Activated CD4-positive, alpha-beta T cell treated with anti-CD3 and anti-CD28 coated beads, Interleukin-2, amount 50 U/mL, for 48 hours (primary cell): ENCODE data around the gene AGAP1.

Experiments
- DNase-seq, 2 experiments: peaks; one replicate each; pipeline ENCODE4 v3.0.0-alpha.2; 2020

Gene AGAP1

DNA sequence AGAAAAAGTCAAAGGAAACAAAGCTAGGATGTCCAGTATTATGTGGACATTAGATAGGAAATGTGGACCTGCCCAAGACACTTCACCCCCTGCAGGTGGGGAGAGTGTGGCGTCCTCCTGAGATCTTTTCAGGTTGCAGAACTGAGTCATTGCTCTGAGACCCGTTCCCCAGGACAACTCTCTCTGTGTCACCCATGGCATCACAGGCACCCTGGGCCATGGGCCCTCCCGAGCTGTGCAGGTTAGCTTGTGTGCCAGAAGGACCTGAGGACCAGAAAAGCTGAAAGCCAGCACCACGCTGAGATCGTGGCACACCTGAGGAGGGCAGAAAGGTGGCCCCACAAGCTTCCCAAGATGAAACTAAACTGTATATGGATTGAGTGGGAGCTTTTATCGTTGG, 229.5 kb downstream of the AGAP1 start:
- no peak for DNase-seq

DNA sequence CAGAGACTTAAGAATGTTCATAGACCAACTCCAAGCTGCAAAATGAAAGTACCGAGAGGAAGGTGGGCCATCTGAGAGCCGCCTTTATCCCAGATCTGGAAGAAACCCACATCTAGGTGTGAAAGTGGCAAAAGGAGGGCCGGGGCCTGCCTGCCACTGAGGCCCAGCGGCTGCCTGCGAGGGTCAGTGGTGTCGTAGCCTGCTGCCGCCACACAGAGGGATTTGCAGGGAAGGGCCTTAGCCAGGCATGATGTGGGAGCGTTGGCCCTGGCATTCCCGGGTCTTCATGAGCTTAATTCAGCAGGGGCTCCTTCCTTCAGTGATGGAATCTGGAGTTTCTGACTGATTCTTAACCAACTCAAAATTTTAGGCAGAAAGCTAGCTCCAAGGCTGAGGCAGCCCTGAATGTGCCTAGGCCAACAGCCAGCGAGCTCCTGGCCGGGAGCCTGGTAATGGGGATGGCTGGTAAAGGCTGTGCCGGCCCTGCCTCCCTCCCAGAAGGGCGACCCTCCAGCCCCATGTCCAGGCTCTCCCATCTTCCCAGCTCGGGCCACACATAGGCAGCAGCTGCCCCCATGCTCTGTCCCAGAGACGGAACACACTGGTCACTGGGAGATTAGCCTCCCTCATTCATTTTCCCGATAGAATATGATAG, 230.1 kb downstream of the AGAP1 start:
- no peak for DNase-seq

DNA sequence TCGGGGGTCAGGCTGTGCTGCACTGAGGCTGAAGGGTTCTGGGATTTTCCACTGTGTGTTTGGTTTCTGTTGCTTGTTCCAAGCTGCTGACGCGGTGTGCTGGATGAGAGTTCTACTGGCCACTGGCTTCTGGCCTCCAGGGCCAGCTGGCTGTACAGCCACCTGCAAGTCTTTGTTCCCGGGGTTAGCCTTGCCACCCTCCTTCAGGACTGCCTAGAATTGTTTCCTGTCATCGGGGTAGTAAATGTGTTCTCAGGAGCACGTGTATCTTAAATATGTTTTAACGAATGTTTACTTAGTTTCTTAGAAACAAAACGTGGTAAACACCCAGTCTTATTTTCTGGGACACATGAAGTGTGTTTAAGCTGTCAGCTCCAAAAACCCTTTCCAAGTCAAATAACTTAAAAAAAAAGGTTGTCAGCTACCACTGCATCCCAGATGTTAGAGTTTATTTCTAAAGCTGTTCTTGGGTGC, 231.2 kb downstream of the AGAP1 start:
- no peak for DNase-seq

DNA sequence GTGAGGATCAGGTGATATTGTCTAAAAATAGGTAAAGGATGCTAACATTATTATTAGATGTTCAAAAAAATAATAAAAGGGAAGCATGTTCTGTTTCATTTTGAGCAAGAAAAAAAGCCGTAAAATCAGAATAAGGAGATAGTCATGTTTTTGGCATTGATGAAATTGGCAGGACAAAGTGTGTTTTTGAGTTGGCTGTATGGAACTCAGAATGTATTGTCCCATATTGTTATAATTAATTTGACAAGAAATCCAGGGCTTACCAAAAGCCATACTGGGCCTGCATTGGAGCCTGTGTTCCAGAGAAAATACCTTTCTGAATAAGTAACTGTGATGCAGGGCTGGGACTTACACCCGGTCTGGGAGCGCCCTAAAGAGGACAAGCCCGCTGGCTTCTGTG, 232.0 kb downstream of the AGAP1 start:
- DNase-seq: no peak

DNA sequence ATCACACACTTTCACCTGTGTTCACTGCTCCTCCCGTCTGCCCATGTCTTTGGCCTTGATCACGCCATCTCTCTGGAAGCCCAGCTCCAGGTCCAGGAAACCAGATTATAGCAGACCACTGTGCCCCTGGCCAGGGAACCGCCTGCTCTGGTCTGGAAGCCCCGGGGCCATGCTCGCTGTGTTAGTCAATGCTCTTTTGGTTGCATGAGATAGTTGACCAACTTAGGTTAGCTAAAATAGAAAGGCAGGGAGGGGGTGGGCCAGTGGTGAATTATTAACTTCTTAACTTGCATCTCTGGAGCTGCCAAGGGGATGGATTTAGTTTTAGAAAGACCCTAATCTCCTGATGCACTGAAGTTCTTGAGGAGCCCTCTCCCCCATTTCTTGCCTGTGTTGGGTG, 232.7 kb downstream of the AGAP1 start:
- DNase-seq: no peak

DNA sequence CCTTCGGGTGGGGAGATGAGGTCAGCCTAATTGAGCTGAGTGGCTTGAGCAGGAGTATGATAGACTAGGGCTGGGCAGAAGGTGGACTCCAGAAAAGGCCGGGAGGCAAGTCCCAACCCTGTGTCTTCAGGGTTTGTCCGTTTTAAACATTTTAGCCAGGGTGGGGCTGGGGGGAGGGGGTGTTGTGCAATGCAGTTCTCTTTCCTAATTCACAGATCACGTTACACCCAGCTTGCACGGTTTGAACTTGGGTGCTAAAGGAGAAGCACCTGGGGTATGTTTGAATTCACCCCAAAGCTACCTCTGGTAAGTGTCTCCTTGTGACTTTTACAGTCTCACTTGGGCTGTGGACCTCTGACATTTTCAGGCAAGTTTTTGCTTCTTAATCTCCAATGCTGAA, 233.3 kb downstream of the AGAP1 start:
- no peak for DNase-seq

DNA sequence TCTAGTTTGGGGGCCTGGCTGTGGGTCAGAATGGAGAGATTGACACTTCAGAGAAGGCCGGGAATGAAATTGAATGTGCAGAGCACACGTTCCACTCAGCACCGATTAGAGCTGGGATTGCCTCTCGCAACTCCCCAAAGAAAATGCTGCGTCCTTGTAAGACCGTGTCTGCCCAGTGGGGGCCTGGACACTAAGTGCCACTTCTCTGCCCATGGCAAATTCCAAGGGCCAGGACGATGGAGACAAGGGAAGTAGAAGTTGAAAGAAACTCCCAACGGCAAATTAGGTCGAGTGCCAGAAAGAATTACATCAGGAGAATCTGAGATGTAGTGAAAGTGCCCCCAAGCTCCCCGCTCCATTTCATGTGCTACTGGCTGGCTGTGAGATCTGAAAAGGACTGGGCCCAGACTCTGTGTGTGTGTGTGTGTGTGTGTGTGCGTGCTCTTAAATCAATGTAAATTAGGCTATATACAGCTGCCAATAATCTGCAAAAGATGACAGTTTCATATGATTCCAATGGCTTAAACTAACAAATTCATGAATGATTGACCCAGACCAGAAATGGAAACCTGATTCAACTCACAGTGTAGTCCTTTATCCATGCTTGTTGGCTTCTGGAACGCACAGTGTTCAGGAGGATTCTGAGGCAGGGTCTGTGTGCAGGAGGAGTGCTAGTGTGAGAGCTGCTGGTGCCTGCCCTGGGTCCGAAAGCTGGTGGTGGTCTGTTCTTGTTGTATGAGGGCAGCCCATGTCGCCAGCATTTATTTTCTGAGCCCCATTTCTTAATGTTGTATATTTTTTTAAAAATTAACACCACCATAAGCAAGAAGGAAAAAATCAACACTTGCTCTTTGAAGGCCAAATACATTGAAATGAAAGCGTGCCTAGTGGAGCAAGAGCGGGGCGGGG, 234.3 kb downstream of the AGAP1 start:
- DNase-seq: no peak

DNA sequence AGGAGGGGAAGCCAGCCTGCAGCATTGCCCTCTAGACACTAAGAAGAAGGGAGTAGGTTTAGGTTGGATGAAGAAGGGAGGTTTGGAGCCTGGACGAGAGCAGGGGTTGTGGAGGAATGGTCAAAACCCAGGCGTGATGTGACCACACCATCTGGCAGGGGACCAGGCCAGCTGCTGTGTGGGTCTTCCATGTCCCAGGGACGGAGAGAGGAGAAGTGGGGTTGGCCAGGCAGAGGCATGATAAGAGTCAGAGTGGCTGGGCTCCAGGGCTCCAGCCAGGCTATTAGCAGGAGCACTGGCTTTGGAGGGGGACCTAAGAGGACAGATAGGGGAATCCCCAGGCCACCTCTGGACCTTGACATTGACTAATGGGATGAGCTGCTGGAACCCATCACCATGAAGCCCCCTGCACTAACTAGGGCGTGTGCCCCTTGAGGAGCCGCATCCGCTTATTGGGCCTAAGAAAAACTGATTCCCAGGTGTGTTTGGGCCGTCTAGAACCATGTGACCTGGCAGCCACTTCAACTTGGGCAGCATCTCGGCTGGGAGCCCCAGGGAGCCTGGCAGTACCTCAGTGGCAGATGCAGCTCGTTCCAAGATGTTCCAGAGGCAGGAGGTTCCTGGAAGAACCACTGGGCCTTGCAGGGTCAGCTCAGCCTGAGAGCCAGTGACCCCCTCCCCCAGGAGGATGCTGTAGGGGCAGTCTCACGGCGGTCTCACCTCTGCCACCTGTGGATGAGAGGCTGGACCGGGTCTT, 235.1 kb downstream of the AGAP1 start:
- DNase-seq: no peak

DNA sequence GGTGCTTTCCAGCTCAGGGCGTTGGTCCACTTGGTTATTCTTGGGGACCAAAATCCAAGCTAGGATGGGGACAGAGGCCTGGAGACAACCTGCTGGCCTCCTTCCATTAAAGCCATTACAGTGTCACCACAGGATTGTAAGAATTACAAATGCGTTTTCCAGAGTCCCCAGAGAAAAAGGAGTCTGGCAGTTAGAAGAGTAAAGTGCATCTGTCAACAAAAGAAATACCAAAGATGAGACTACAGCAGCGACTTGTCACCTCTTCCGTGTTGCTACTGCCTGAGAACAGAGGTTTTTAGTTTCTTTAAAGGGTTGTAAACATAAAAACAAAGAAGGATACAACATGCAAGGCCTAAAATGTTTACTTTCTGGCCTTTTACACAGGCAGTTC, 235.7 kb downstream of the AGAP1 start:
- DNase-seq: no peak

DNA sequence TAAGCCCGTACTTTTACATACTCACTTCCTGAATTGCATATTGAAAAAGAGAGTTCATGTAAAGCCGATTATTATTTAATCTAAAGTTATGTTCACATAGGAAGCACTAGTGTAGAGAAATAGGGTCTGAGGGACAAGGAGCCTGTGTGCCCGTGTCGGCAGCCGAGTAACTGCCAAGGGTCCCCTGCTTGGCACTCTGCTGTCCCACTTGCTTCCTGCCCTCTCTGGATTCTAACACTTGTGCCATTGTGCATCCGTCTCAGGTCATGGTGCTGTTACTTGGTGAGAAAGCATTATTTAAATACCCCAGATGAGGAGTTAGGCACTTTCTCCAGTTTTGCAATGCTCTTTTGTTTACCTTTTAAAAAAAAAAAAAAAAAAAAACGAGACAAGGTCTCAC, 236.3 kb downstream of the AGAP1 start:
- no peak for DNase-seq

DNA sequence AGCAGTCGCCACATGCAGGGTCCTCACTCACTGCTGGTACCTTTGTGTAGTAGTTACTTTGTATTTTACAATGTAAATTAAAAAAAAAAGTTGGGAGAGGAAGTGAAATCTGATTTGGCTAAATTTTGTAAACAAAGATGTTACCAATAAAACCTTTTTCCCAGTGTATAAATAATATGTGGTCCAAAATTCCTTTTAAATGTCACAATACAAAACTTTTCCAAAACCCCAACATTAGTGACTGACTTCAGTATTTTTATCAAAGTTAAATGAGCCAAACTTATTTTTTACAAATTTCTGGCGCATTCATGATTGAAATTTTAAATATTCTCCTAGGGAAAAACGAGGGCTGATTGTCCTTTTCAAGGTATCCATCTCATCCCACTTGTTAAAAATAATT, 239.9 kb downstream of the AGAP1 start:
- DNase-seq: no peak

DNA sequence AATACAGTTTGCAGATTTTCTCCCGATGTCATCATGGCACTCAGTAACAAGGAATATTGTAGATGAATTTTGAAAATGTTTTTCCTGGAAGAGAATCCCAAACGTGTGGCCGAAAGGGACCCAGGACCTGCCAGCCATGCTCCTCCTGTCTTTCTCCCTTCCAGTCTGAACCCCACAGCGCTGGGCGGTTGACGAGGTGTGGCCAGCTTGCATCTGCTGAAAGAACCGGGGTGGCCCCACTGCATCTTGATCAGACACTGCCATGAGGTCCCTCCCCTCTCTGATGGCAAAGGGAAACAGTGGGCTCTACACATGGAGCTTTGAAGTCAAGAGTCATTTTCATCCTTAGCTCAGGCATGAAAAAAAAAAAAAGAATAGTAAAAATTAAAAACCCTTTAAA, 240.3 kb downstream of the AGAP1 start:
- DNase-seq: no peak

DNA sequence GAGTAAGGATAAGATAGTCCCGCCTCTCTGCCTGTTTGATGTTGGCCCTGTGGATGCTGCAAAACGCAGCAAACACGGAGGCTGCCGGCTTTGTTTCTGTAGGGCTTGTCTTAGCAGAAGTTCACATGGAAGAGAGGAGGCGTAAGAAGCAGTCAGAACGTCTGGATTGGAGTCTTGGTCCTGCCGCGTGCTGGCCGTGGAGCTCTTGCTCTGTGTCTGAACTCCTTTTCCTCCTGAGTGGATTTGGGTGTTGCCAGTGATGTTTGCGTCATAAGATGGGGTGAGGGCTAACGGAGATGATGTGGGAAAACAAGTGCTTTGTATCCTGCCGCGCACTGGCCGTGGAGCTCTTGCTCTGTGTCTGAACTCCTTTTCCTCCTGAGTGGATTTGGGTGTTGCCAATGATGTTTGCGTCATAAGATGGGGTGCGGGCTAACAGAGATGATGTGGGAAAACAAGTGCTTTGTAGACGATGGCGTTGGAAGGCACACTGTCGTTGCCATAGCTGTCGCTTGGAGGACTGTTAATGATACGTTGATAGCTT, 240.9 kb downstream of the AGAP1 start:
- no peak for DNase-seq

DNA sequence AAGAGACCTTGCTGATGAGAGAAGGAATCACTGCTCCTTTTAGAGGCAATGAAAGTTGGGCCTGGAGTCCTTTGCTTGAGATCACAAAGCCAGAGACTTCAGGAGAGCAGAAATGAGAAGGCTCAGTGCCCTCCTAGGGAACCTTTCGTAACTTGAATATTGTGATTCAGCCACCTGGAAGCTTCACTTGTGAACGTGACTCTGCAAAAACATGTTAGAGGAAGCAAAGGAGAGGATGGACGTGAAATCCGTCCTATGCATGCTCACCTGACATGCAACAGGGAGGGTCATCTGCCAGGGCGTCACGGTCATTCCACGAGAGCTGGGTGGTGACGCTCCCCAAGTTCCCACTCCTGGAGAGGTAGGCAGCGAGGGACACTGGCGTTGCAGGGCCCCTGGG, 243.6 kb downstream of the AGAP1 start:
- no peak for DNase-seq

DNA sequence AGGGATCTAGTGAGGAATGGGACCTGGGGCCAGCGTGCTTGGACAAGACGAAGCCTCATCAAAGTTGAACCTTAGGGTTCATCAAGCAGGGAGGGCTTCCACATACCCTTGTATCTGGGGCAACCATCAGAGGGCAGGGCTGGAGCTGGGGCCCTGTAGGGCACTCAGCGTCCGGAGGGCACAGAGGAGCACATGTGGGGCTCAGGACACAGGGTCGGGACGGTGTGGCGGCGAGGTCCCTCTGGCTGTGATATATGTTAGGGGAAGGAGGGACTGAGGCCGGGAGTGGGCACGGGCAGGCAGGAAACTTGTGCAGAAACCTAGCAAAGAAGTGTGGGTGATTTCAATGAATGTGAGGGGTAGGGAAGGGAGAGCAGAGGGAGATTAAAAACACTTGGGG, 244.0 kb downstream of the AGAP1 start:
- DNase-seq: no peak

DNA sequence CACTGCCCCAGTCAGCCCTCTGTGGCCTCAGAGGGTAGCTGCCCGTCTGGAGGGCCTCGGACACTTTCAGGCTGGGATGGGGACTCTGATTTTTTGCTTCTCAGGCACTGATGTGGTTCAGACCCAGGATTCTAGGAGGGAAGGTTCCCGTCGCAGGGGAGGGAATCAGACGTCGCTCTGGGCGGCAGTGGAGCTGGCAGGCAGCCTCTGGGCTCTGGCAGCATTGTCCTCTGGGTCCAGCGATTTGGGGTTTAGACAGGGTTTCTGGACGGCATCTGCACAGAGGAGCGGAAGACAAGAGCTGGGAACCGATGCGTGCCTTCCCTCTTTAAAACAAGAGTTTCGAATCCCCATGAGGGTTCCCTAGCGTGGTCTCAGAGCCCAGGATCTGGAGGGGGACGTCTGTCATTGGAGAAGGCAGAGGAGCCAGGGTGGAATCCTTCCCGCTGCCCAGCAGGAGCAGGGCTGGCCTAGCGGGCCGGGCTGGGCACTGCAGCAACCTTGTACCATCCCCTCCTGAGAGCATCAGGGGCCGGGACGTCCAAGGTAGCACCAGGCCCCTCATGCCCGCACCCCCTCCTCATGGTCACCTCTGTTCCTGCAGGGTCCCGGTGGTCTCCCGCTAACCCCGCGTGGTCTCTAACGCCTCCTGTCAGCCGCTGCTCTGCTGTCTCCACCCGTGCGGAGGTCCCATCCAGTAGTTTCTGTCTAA, 246.0 kb downstream of the AGAP1 start:
- DNase-seq: no peak

DNA sequence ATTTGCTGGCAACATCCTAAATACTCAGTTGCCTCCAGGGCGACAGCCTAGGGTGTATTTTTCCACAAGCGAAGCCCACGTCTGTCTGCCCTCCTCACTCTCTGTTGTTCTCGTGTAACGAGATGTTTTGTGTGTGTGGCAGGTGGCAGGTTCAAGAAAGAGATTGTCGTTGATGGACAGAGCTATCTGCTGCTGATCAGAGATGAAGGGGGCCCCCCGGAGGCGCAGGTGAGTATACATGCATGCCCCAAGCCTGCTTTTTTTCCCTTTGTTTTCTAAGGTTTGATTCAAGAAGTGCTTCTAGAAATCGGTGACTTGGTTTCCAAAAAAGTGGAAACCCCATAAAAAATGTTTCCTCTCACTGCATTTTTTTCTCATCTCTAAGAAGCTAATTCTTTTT, 247.0 kb downstream of the AGAP1 start:
- DNase-seq: no peak

DNA sequence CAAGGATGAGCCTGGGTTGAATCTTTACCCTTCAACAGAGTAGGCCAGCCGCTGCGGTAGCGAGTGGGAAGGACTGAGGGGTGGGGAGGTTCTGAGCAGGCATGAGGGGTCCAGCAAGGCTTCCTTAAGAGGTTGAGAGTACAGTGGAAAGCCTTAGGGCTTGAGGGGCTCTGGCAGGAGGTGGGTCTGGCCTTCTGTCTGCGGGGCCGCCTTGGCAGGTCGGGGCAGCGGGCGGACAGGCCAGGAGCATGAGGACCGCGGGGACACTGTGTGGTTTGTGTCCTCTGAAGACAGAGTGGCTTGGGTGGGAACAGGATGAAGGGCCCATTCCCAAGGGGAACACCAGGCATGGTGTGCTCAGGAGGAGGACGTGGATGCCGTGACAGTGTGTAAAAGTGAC, 250.3 kb downstream of the AGAP1 start:
- DNase-seq: no peak

DNA sequence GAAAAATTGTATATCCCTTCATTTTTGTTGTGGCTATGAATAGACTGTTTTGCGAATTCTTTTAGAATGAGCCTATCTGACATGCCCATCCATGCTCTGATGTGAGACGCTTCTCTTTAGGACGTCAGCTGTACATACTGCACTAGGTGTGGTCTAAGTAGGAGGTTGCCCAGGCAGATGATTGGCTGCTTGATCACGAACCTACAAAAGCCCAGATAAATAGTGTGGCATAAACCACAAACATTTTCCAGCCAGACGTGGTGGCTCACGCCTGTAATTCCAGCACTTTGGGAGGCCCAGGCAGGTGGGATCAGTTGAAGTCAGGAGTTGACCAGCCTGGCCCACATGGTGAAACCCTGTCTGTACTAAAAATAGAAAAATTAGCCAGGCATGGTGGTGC, 251.8 kb downstream of the AGAP1 start:
- no peak for DNase-seq

DNA sequence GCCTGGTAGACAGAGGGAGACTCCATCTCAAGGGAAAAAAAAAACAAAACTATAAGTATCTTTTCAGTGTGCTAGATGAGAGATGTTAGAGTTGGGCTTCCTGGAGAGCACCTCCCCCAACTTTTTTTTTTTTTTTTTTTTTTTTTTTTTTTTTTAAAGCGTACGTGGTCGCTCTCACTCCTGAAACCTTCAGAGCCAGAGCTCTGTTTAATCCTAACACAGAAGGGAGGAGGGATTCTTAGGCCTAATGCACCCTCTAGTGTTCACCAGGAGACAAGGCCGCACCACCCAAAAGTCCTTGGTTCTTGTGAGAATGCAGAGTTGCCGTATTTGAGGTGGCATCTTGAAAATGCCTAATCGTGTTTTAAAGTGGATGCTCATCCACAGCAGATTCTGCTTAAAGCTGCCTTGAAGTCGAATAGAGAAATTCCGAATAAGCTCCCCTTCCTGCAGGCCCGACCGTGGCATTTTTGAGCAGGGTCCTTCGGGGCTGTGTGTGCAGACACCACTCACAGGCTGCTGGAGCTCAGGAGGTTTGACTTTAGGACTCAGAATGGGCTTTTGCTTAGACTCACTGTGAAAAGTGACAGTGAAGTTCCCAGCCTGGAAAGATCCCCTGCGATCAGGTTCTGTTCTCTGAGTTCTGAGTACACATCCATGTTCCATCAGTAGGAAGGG, 252.6 kb downstream of the AGAP1 start:
- peak; percentile 47 to 63 for DNase-seq

DNA sequence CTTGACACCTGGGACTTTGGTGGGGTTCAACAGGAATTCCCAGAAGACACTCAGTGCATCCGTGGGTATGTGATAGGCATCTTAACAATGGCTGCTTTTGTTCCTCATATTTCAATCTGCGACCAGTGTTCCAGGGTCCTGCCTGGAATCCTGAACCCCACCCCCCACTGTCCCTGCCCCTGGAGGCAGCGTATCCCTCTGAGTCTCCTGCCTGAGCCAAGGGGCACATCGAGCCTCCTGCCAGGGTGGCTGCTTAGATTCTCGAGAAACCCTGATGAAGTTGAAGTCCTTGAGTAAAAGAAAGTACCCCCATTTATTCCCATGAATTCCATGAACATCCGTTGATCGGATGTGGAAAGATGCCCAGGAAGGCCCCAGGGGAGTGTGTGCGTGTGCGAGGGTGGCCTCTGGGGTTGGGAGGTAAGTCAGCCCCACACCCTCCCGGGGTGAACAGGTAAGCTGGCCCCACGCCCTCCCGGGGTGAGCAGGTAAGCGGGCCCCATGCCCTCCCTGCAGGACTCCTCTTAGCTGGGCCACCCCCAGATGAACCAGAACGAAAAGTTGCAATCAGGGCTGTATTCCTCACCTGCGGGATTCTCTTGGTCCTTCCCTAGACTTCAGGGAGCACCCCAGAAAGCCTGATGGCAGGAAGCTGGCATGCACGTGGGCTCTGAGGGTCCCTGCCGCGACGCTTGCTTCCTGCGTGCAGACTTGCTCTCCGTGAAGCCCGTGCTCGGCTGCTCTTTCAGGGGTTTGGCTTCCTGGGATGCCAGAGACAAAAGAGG, 253.3 kb downstream of the AGAP1 start:
- DNase-seq: no peak

DNA sequence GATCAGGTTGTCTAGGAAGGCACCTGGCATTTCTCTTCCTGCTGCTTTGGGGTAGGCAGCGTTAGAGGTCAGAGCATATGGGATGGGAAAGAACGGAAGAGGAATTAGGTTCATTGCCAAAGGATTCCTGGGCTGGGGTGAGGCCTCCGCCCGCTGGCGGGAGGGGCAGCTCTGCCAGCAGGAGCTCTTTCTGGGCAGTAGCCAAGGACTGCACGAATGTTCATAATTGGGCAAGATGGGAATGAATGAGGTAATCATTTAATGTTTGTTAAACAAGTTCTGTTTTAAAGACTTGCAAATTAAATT, 253.9 kb downstream of the AGAP1 start:
- DNase-seq: no peak
